Stimulated activated CD4-positive, alpha-beta T cell treated with anti-CD3 and anti-CD28 coated beads, Interleukin-2, amount 100 ng/mL, for 48 hours (primary cell): ENCODE data around the gene CDC34.
A peak's percentile ranks its signal among the peaks of the same experiment; 100 is the strongest.

Source experiments
- DNase-seq, 2 donors: peaks; one replicate each; pipeline ENCODE4 v3.0.0-alpha.2; 2020

The CDC34 gene

DNA sequence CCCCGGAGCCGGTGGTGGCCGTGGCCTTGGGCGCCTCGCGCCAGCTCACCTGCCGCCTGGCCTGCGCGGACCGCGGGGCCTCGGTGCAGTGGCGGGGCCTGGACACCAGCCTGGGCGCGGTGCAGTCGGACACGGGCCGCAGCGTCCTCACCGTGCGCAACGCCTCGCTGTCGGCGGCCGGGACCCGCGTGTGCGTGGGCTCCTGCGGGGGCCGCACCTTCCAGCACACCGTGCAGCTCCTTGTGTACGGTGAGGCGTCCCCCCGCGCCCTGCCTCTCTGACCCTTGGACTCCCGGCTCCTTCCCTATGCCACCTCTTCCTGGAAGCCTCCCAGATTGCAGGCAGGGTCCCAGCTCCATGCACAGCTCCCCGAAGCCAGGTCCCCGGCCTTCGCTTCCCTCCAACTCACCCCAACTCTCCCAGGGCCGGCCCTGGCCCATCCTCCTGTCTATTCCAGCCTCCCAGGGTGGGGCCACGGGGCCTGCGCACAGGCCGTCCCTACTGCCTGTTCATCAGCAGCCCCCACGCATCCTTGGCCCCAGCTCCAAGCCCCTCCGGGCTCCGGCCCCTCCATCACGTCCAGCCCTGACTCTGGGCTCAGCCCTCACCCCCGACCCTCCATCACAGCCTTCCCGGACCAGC, 33.6 kb upstream of the CDC34 start:
- DNase-seq: no peak

DNA sequence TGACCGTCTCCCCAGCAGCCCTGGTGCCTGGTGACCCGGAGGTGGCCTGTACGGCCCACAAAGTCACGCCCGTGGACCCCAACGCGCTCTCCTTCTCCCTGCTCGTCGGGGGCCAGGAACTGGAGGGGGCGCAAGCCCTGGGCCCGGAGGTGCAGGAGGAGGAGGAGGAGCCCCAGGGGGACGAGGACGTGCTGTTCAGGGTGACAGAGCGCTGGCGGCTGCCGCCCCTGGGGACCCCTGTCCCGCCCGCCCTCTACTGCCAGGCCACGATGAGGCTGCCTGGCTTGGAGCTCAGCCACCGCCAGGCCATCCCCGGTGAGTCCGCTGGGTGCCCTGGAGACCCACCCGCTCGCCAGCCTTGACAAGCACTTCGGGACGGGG, 33.1 kb upstream of the CDC34 start:
- no peak for DNase-seq

DNA sequence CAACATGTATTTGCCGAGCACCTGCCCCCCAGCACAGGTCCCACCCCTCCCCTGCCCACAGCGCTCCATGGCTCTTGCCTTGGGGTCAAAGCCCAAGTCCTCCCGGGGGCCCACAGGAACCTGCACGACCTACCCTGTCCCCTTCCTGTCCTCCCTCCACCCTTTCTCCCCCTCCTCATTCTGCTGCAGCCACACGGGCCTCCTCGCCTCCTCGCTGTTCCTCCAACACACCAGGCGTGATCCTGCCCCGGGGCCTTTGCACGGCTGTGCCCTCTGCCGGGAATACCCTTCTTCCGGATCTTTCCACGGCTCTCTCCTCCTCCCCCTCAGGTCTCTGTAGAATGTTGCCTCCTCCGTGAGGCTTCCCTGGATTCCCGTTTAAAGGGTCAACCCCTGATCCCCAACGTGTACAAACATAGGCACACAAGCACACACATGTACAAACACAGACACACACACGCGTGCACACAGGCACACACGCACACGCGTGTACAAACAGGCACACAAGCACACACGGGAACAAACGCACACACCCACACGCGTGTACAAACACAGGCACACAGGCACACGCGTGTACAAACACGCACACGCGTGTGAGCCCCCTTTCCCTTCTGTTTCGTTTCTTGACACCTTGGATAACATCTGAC, 32.5 kb upstream of the CDC34 start:
- no peak for DNase-seq

DNA sequence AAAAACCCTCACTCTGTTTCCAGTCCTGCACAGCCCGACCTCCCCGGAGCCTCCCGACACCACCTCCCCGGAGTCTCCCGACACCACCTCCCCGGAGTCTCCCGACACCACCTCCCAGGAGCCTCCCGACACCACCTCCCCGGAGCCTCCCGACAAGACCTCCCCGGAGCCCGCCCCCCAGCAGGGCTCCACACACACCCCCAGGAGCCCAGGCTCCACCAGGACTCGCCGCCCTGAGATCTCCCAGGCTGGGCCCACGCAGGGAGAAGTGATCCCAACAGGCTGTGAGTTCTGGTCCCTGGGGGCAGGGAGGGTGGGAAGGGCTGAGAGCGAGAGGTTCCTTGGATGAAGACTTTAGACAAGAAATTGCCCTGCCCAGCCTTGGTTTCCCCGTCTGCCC, 29.9 kb upstream of the CDC34 start:
- DNase-seq: no peak

DNA sequence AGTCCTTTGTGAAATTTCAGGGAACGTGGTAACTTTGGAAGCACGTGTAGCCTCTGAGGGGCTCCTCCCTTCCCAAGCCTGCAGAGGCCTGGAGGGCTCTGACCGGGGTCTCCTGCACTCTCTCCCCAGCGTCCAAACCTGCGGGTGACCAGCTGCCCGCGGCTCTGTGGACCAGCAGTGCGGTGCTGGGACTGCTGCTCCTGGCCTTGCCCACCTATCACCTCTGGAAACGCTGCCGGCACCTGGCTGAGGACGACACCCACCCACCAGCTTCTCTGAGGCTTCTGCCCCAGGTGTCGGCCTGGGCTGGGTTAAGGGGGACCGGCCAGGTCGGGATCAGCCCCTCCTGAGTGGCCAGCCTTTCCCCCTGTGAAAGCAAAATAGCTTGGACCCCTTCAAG, 26.9 kb upstream of the CDC34 start:
- no peak for DNase-seq

DNA sequence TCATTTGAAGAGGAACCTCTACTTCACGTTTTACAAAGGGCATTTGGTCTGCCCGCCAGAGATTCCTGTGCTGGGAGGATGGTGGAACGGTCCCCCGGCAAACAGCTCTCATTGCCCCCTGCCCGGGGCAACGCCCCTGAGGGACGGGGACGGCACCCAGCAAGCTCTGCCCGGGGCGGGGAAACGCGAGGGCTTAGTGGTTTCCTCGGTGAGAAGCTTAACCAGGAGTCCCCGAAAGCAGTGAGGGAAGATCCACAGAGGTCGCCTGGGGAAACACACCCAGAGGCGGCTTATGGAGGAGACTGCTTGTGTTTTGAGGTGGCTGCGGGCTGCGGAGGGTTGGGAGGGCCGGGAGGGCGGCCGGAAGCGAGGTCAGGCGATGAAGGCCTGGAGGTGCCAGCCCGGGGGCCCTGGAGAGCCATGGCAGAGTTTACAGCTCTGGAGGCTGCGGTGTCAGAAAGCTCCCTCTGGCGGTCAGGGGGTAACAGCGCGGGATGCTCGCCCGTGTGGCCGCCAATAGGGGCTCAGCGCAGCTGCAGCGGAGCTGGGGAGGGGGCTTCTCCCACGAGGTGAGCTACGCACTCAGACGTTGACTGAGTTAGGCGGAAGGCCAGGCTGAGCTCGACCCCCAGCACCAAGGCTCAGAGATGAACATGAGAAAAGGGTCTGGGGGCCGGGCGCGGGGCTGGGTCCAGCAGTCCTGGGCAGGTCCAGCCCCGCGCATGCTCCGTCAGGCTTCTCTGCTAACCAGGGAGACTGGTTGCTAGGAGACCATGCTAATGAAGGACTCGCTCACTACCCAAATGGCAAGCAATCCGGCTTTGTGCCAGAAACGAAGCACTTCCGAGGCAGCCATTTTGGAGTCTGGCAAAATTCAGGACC, 24.9 kb upstream of the CDC34 start:
- peak; percentile 86 to 91 for DNase-seq

DNA sequence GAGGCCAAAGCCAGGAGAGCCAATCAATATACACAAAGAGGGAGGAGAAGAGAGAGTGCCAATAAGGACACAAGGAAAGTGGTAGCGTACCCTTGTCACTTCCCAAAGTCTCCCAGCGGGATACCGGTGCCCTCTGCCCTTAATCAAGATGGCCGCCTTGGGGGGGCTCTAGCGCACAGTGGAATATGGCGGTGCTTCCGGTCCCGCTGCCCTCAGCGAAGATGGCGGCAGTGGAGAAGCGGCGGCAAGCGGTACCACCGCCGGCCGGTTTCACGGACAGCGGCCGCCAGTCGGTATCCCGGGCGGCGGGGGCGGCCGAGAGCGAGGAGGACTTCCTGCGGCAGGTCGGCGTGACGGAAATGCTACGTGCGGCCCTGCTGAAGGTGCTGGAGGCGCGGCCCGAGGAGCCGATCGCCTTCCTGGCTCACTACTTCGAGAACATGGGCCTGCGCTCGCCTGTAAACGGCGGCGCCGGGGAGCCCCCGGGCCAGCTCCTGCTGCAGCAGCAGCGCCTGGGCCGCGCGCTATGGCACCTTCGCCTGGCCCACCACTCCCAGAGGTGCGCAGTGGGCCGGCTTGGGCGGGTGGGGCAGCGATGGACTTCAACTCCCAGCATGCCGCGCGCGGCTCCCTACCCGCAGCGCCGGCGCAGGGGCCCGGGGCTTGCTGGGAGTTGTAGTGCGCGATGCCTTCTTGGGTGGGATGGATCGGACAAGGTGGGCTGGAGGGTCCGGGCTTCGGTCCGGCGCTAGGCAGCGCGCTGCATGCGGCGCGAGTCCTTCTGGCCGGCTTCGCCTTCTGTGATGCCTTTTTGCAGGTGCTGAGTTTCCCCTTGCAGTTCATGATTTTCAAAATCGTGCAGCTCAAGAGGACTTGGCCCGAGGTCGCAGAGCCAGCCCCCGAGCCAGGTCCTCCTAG, 24.0 kb upstream of the CDC34 start, which contains the start of gene TPGS1:
TSS of gene TPGS1 (plus strand) at position 212 of the 918 bp plus-strand sequence. CDS start at position 222, 10 bp downstream.
- peak; percentile 66 to 72 for DNase-seq

DNA sequence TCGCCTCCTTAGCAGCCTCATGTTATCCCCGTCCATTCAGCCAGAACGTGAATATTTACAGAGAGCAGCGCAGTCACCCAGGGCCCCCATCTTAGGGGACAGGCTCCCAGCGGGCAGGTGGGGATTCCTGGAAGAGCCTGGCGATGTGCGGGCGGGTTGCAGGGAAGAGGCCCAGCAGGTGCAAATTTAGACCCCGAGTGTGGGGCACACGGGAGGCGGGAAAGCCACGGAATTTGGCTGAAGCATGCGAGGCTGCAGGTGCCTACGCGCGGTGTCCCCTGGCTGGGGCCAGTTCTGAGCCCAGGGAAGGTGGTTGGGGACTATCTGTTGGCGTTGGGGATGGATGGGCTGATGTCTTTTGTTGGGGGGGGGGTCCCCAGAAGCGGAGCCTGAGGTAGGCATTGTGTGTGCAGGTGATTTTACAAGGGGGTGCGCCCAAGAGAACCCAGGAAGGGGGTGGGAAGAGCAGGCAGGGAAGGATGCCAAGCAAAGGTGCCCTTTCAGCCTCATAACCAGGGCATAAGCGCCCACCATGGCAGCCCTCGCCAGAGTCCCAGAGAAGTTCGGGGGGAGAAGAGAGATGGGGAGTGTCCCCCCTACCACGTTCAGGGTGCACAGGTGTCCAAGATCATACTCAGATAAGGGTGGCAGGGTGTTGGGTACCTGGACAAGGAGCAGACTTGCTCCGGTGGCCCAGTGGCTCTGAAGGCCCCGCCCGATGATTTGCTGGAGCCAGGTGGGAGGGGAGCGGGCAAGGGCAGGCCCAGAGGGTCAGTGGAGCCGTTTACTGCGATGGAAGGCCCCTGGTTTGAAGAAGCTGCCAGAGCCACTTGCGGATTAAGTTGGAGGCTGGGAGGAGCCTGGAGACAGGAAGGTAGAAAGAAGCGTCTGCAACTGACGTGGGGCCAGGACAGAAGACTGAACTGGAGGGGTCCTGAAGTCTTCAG, 23.1 kb upstream of the CDC34 start:
- no peak for DNase-seq

DNA sequence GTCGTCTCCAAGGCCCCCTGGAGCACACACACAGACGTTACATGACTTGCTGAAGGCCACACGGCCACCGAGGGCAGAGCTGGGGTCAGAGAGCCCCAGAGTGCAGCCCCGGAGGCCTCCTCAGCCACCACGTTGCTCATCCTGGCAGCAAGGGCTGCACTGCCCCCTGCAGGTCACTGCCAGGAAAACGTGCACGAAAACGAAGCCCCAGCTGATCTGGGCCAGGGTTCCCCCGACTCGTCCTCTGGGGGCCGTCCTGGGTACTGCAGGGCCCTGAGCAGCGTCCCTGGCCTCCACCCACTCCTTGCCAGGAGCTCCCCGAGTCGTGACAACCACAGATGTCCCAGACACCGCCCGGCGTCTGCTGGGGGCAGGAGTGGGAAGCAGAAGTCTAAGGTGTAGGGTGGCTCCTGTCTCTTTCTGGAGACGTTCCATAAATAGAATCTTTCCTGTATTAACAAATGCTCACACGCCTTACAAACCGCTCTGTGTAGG, 20.9 kb upstream of the CDC34 start:
- peak; percentile 95 to 98 for DNase-seq

DNA sequence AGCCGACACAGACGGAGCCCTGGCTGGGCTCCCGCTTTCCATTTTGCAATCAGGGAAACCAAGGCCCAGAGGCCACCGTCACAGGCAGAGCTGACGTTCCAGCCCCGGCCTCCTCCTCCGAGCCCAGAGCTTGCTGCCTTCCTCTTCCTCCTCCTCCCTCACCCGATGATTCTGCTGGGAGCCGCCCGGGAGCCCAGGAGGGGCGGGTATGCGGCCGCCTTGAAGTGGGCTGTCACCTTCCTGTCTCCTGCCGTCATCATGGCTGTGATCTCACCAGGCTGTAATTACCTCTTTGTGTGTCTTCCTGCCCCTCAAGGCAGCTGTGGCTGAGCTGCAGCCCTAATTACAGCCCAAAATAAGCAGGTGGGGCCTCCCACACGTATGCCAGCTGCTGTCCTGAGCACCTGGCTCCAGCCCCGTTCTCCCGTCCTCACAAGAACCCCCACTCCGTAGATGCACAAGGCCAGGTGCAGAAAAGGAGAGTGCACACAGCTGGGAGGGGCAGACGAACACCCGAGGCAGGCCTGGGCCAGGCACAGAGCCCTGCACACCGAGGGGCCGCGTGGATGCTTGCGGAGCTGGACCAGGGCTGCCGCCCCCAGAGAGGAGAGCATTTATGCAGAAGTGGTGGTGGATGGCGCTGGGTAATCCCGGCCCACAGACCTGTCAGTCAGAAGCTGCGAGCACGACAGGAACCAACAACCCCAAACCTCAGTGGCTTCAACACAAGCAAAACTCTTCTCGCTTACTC, 20.3 kb upstream of the CDC34 start:
- DNase-seq: peak; percentile 50 to 56

DNA sequence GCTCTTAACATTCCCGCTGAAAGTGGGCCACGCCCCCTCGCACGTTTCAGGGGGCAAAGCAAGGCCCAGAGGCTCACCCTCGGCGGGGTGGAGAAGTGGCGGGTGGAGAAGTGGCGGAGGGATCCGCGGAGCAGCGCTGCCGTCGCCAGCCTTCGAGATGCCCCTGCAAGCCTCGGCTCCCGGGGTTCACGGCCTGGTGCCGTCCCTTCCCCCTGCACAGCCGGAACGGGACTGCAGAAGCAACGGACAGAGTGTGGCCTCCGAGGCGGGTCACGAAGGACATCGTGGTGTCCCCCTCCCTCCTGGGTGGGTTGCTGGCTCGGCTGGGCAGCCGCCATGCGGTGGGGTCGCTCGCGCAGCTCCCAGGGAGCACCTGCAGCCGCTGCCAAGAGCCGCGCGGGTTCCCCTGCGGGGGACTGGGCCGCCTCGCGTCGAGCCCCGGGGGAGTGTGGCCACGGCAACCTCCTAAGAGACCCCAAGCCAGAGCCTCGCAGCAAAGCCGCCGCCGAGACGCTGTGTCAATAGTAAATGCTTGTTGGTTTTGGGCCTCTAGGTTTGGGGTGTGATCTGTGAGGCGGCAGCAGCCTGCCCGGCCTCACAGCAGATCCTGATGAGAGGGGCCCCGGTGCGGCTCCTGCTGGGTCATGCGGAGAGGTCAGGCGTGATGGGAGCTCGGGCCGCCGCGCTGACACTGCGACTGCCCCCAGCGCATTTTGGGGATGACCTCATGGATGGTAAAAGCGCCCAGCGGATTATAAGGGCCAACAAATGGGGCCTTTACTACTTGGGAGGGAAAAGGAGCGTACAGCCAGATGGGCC, 18.8 kb upstream of the CDC34 start:
- no peak for DNase-seq

DNA sequence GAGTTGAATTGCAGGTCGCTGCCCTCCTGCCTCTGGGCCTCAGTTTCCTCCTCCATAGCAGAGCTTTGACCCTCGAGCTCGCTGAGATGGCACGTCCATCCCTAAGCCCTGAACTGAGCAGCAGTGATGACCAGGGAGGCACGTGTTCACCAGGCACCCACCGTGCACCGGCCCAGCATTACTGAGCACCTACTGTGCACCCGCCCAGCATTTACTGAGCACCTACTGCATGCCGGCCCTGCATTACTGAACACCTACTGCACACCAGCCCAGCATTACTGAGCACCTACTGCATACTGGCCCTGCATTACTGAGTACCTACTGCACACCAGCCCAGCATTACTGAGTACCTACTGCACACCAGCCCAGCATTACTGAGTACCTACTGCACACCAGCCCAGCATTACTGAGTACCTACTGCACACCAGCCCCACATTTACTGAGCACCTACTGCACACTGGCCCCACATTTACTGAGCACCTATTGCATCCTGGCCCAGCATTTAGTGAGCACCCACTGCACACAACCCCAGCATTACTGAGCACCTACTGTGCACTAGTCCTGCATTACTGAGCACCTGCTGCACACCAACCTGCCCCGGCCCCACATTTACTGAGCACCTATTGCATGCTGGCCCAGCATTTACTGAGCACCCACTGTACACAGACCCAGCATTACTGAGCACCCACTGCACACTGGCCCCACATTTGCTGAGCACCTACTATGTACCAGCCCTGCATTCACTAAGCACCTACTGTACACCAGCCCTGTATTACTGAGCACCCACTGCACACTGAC, 18.0 kb upstream of the CDC34 start:
- DNase-seq: no peak

DNA sequence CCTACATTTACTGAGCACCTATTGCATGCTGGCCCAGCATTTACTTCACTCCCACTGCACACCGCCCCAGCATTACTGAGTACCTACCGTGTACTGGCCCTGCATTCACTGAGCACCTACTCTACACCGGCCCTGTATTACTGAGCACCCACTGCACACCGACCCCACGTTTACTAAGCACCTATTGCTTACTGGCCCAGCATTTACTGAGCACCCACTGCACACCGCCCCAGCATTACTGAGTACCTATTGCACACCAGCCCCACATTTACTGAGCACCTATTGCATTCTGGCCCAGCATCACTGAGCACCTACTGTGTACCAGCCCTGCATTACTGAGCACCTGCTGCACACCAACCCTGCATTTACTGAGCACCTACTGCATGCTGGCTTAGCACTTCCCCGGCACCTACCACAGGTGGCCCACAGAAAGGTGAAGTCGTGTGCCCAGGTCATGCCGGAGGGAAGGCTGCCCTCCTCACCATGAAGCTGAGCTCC, 17.3 kb upstream of the CDC34 start:
- no peak for DNase-seq

DNA sequence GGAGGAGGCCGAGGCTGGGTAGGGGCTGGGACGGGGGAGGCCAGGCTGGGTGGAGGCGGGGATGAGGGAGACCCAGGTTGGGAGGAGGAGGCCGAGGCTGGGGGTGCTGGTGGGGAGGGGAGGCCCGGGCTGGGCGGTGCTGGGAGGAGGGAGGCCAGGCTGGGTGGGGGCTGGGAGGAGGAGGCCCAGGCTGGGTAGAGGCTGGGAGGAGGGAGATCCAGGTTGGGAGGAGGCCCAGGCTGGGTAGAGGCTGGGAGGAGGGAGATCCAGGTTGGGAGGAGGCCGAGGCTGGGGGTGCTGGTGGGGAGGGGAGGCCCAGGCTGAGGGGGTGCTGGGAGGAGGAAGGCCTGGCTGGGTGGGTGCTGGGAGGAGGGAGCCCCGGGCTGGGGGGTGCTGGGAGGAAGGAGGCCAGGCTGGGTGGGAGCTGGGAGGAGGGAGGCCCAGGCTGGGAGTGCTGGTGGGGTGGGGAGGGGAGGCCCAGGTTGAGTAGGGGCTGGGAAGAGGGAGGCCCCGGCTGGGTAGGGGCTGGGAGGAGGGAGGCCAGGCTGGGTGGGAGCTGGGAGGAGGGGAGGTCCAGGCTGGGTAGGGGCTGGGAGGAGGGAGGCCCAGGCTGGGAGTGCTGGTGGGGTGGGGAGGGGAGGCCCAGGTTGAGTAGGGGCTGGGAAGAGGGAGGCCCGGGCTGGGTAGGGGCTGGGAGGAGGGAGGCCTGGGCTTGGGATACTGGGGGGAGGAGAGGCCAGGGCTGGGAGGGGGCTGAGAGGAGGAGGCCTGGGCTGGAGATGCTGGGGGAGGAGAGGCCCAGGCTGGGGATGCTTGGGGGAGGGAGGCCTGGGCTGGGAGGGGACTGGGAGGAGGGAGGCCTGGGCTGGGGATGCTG, 13.6 kb upstream of the CDC34 start:
- no peak for DNase-seq

DNA sequence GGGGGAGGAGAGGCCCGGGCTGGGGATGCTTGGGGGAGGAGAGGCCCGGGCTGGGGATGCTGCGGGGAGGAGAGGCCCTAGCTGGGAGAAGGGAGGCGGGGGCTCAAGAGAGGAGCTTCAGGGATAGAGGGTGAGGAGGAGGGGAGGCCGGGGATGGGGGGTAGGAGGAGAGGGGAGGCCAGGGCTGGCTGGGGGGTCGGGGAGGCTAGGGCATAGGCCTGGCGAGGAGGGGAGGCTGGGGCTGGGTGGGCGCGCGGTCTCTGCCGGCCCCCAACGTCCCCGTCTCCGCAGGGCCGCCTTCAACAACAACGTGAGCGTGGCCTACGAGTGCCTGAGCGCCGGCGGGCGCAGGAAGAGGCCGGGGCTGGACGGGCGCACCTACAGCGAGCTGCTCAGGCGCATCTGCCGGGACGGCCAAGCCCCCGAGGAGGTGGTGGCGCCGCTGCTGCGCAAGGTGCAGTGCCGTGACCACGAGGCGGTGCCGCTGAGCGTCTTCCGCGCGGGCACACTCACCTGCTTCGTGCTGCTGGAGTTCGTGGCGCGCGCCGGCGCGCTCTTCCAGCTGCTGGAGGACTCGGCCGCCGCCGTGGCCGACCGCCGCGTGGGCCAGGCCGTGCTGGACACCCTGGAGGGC, 12.8 kb upstream of the CDC34 start:
- peak; percentile 41 to 56 for DNase-seq

DNA sequence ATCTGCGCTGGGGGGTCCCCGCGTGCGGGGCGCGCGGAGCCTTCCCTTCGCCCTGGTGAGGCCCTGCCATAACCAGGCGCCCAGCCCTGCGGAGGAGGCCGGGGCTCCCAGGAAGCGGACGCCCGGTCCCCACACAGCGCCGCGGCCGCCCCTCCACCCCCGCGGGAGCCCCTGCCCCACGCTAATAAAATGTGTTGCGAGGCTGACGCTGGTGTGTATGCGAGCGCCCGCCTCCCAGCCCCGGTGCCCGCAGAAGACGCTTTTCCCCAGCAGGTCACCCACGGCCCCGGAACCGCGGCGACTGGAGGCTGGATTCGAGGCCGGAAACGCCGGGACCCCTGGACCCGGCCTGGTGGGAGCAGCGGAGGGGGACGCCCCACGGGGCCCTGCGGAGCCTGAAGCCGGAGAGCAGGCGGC, 12.1 kb upstream of the CDC34 start:
- no peak for DNase-seq

DNA sequence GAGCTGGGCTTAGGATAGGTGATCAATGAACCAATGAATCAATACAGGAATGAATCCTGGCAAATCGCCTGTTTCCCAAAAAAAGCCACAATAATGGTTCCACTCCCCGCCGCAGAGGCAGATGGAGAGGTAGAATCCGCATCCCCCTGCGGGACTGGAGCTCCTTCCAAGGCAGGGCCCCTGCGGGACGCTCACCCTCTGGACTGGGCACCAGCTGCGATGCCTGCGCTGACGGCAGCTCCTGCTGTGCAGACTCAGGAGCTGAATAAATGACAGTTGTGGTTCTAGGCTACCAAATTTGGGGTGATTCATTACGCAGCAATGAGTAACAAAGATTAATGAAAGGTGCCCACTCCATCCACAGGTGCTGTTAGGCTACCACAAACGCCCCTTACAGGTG, 8.8 kb upstream of the CDC34 start:
- DNase-seq: no peak
